OCI-LY7 (cell line): ENCODE results near the gene HINT2.

Experiments
- CTCF ChIP-seq: fragments of 200-600 bp; sonication (generic); conservative IDR thresholded peaks from 2 replicates; pipeline ENCODE4 v1.5.1; 2014; ENCODE audit warnings: mild to moderate bottlenecking, antibody characterized with exemption, low read length, moderate library complexity, mixed read lengths
- EZH2phosphoT487 ChIP-seq: fragments of 200-600 bp; sonication (generic); IDR thresholded peaks from 2 replicates; pipeline ENCODE4 v1.6.1; 2018; ENCODE audit warnings: low read depth, borderline replicate concordance, mild to moderate bottlenecking, mixed run types, antibody characterized with exemption, low read length, moderate library complexity, mixed read lengths

- no peak for TF ChIP-seq CTCF
- TF ChIP-seq EZH2phosphoT487, result no peak
These were observed 20.9 kb upstream of the HINT2 start for GRCh38 chr9:35835766-35836165.
